Measurements from ENCODE around the gene GAL3ST3.

- TF ChIP-seq CTCF (conservative IDR thresholded peaks at IDR 0.05; ENCODE audit: low read length) = no peak
- TF ChIP-seq EZH2phosphoT487 (IDR thresholded peaks at IDR 0.05; ENCODE audit: borderline replicate concordance, low read depth, low read length) = no peak
These were observed 6.1 kb upstream of the GAL3ST3 start for GRCh38 chr11:66055021-66055420.
